ENCODE measurements around the gene SLC18A3. TPM values are rescaled to one million over a fixed set of nuclear protein-coding genes. Genes with fewer than 3 reads are reported as not detected.

The SLC18A3 gene
- total RNA-seq, 2 donors from 2014 or later, result not detected

DNA sequence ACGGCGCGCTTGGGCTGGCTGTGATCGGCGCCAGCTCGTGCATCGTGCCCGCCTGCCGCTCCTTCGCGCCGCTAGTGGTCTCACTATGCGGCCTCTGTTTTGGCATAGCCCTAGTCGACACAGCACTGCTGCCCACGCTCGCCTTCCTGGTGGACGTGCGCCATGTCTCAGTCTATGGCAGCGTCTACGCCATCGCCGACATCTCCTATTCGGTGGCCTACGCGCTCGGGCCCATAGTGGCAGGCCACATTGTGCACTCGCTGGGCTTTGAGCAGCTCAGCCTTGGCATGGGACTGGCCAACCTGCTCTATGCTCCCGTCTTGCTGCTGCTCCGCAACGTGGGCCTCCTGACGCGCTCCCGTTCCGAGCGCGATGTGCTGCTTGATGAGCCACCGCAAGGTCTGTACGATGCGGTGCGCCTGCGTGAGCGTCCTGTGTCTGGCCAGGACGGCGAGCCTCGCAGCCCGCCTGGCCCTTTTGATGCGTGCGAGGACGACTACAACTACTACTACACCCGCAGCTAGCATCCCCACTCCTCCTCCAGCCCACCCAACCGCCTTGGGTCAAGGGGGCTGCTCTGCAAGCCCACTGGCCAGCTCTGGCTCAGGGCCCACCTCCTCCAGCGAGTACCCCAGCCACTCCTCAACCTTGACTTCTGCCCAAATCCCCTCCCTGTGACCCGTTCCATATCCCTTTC lies 1.9 kb downstream of the SLC18A3 start:
- DNase-seq (ENCODE audit: low spot score), result no peak
- H3K27ac ChIP-seq, result no peak overlapping the region
- WGBS, result 9% methylated on average over 48 of the region's 53 CpGs
- H3K9me3 ChIP-seq, result no peaks in the 10 kb centered on the region
- peaks cover 65% of the 10 kb centered on the region for H3K27me3 ChIP-seq (replicated peaks; ENCODE audit: insufficient read depth)
- TF ChIP-seq, protein P1, sequence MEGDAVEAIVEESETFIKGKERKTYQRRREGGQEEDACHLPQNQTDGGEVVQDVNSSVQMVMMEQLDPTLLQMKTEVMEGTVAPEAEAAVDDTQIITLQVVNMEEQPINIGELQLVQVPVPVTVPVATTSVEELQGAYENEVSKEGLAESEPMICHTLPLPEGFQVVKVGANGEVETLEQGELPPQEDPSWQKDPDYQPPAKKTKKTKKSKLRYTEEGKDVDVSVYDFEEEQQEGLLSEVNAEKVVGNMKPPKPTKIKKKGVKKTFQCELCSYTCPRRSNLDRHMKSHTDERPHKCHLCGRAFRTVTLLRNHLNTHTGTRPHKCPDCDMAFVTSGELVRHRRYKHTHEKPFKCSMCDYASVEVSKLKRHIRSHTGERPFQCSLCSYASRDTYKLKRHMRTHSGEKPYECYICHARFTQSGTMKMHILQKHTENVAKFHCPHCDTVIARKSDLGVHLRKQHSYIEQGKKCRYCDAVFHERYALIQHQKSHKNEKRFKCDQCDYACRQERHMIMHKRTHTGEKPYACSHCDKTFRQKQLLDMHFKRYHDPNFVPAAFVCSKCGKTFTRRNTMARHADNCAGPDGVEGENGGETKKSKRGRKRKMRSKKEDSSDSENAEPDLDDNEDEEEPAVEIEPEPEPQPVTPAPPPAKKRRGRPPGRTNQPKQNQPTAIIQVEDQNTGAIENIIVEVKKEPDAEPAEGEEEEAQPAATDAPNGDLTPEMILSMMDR (IDR thresholded peaks at IDR 0.05), result no peak
- no peak for TF ChIP-seq POLR2AphosphoS5 (IDR thresholded peaks at IDR 0.05)
- TF ChIP-seq POLR2A (IDR thresholded peaks at IDR 0.05), result no peak
- H3K36me3 ChIP-seq, result no peaks in the 10 kb centered on the region
- intact Hi-C loops (cut with DNase I), result no loop called here
- no peak overlapping the region for H3K4me3 ChIP-seq
- no peaks in the 10 kb centered on the region for H3K4me1 ChIP-seq (replicated peaks)

DNA sequence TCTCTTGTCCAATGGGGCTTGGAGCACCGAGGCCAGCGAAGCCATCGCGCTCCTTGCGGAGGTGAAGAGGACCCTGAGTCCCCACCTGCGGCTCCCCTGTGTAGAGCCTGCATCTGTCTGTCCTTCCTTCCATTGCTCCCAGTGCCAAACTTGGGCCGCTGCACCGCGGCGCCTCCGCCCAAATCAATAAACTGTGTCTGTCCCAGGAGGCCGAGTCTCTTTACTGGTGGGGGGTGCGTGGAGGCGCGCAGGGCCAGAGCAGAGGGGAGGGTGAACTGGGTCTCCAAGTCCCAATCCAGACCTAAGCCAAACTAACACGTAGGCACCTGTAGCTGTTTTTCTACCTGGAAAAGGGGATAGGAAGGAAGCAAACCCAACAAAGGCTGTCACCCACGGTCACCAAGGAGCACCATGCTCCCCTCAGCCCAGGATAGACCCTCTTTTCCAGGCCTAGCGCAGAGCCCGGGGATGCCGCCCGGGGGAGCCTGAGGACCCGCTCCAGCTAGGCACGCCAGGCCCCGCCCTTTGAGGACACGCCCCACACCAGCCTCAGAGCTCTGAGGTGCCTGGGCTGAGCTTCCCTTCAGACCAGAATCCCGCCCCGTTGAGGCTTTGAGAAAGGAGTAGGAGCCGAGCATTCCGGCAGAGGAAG lies 2.5 kb downstream of the SLC18A3 start:
- peaks cover 65% of the 10 kb centered on the region for H3K27me3 ChIP-seq (replicated peaks; ENCODE audit: insufficient read depth)
- intact Hi-C loops (cut with DNase I), result no loop called here
- no peak for DNase-seq (ENCODE audit: low spot score)
- no peak overlapping the region for H3K27ac ChIP-seq
- no peak for TF ChIP-seq POLR2A (IDR thresholded peaks at IDR 0.05)
- TF ChIP-seq, protein P1 (IDR thresholded peaks at IDR 0.05), result no peak
- TF ChIP-seq POLR2AphosphoS5 (IDR thresholded peaks at IDR 0.05), result no peak
- no peaks in the 10 kb centered on the region for H3K9me3 ChIP-seq
- WGBS, result 5% methylated on average over 29 of the region's 29 CpGs
- no peaks in the 10 kb centered on the region for H3K4me1 ChIP-seq (replicated peaks)
- H3K36me3 ChIP-seq, result no peaks in the 10 kb centered on the region
- H3K4me3 ChIP-seq, result no peak overlapping the region

DNA sequence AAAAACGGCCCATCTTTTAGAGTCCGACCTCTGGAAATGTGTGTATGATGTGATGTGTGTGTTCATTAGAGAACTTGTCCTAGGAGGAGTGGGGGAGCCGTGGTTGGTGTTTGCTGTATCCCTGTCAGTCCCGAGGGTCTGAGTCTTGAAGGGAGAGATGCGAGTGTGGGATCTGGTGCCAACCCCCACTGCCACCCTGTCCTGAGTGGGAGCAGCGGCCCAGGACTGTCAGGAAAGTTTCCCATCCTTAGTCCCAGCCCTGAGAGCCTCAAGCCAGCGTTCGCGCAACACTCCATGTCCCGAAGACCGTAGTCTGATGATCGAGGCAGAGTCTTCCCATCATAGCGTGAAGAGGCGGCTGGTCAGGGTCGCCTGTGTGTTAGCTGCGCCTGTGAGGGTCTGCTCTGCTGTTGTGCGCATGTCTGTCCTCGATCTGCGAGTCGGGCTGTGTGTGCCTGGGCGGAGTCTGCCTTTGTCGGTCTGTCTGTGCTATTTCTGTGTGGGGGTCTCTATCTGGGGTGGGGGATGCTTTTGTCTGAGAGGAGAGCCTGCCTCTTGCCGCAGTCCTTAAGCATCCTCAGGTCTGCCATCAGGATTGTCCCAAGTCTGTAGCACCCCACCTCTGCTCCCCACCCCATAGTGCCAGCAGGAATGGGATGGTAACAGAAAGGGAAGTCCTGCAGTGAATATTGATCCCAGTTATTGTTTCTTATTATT lies 3.2 kb downstream of the SLC18A3 start:
- H3K27me3 ChIP-seq (replicated peaks; ENCODE audit: insufficient read depth), result peaks cover 65% of the 10 kb centered on the region
- 5% methylated on average over 23 of the region's 23 CpGs for WGBS
- intact Hi-C loops (cut with DNase I), result no loop called here
- H3K9me3 ChIP-seq, result no peaks in the 10 kb centered on the region
- no peak overlapping the region for H3K4me3 ChIP-seq
- H3K4me1 ChIP-seq (replicated peaks), result no peaks in the 10 kb centered on the region
- TF ChIP-seq POLR2AphosphoS5 (IDR thresholded peaks at IDR 0.05), result no peak
- no peak for TF ChIP-seq POLR2A (IDR thresholded peaks at IDR 0.05)
- TF ChIP-seq, protein P1 (IDR thresholded peaks at IDR 0.05), result no peak
- DNase-seq (ENCODE audit: low spot score), result no peak
- no peak overlapping the region for H3K27ac ChIP-seq
- H3K36me3 ChIP-seq, result no peaks in the 10 kb centered on the region

DNA sequence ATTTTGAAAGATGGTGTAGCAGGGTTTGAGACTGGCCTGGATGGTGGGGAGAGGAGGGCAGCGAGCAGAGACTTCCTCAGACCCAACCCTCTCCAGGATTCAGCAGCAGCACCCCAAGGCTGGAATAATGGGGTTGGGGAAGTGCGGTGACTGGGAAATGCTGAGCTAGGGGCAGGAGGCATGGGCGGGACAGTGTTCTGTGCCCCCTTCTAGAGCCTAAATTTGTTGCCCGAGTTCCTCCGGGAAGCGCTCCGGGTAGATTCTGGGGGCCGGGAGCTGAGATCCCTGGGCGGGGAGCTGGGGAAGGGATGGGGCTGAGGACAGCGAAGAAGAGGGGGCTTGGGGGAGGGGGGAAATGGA lies 3.8 kb downstream of the SLC18A3 start, which contains the start of gene CHAT:
TSS of gene CHAT (plus strand) at position 156 of the 360 bp plus-strand sequence. CDS start at position 309, 153 bp downstream.
- H3K4me3 ChIP-seq, result no peak within 1 kb of the TSS
- no peaks in the 10 kb centered on the region for H3K36me3 ChIP-seq
- 3% methylated on average over 10 of the region's 10 CpGs for WGBS
- H3K4me1 ChIP-seq (replicated peaks), result no peaks in the 10 kb centered on the region
- no peak within 1 kb of the TSS for H3K27ac ChIP-seq
- peaks cover 65% of the 10 kb centered on the region for H3K27me3 ChIP-seq (replicated peaks; ENCODE audit: insufficient read depth)
- no peak for DNase-seq (ENCODE audit: low spot score)
- TF ChIP-seq POLR2AphosphoS5 (IDR thresholded peaks at IDR 0.05), result no peak
- TF ChIP-seq, protein P1 (IDR thresholded peaks at IDR 0.05), result no peak
- TF ChIP-seq POLR2A (IDR thresholded peaks at IDR 0.05), result no peak
- H3K9me3 ChIP-seq, result no peaks in the 10 kb centered on the region
- intact Hi-C loops (cut with DNase I), result no loop called here
